Mucosa of stomach (tissue), 1 donor: Measurements from ENCODE around the gene KRTAP5-9.
"Not testable (repeated sequence)": the region's sequence is repeated elsewhere in the genome, so short reads cannot be mapped to it uniquely, and the experiment has no call there.

Source experiments
- H3K27me3 ChIP-seq: one replicate; pipeline ENCODE4 v1.7.0; 2013; ENCODE audit warnings: mild to moderate bottlenecking, low read length; ENCODE audit not compliant: control insufficient read depth, insufficient read depth
- H3K36me3 ChIP-seq: one replicate; pipeline ENCODE4 v1.7.0; 2013; ENCODE audit warnings: low read length; ENCODE audit not compliant: control insufficient read depth, insufficient read depth
- H3K4me1 ChIP-seq: one replicate; pipeline ENCODE4 v1.7.0; 2013; ENCODE audit warnings: mild to moderate bottlenecking, low read length; ENCODE audit not compliant: control insufficient read depth, insufficient read depth
- H3K4me3 ChIP-seq: one replicate; pipeline ENCODE4 v1.7.0; 2013; ENCODE audit warnings: low read length
- H3K9ac ChIP-seq: one replicate; pipeline ENCODE4 v1.7.0; 2013; ENCODE audit warnings: mild to moderate bottlenecking, low read length, moderate library complexity
- H3K9me3 ChIP-seq: one replicate; pipeline ENCODE4 v1.7.0; 2013; ENCODE audit warnings: mild to moderate bottlenecking, low read length, moderate library complexity; ENCODE audit not compliant: control insufficient read depth
- donor health status: Pancreatic carcinoma.

Gene KRTAP5-9

DNA sequence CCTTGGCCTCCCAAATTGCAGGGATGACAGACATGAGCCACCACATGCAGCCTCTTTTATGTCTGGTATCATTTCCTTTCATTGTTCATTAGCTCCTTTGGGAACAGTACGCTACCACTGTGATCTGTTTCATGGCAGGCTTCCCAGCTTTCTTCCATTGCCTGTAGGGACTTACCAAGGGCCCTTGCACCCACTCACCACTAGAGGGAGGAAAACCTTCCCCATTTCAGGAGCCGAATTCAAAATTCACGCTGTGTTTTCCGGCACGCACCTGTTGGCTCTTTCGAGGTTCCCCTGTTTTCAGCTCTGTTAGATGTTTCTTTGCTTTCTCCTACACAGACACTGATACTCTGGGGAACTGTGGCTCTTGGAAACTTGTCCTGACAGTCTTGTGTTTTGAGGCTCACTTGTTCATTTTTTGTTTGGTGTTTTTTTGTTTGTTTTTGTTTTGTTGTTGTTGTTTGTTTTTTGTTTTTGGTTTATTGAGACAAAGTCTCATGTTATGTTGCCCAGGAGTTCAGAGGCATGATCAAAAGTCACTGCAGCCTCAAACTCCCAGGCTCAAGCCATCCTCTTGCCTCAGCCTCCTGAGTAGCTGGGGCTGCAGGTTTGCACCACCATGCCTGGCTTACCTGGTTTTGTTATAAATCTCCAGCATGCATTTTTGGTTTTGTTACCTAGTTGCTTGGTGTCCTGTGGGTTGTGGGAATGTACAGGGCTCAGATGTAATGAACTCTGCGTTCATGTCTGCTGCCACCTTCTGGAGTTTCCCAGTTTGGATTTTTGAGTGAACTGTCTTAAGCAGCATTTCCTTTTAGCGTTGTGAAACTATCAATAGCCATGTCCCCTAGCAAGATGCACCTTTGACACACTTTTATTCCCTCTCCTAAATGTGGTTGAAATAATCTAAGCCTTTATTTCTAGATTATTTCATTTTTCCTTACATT lies 32.1 kb downstream of the KRTAP5-9 start:
- Histone ChIP-seq H3K27me3 (no peaks in the 10 kb centered on the region), H3K4me3 (no peak overlapping the region), H3K4me1 (no peaks in the 10 kb centered on the region), H3K9me3 (no peaks in the 10 kb centered on the region), H3K9ac (no peak overlapping the region), H3K36me3 (no peaks in the 10 kb centered on the region)

DNA sequence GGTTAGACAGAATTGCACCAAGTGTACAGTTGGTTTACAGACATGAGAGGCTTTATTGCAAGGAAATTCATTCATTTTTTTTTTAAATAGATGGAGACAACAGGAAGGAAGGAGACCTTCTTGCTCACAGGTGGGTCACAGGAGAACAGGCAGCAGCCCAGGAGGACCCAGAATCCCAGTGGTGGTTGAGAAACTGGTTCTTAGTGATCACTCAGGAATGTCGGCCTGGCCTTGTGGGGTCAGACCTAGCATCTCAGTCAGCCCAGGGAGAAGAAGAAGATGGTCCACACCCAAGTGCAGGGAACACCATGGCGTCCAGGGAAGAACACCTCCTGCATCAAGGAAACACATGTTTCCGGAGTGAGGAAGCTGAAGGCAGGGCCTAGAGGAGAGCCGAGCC lies 33.6 kb downstream of the KRTAP5-9 start:
- H3K9me3 ChIP-seq: no peaks in the 10 kb centered on the region
- no peaks in the 10 kb centered on the region for H3K4me1 ChIP-seq
- H3K9ac ChIP-seq: no peak overlapping the region
- no peaks in the 10 kb centered on the region for H3K36me3 ChIP-seq
- H3K4me3 ChIP-seq: no peak overlapping the region
- H3K27me3 ChIP-seq: no peaks in the 10 kb centered on the region

- Histone ChIP-seq H3K9ac (no peak within 1 kb of the TSS), H3K36me3 (no peaks in the 10 kb centered on the region), H3K4me1 (no peaks in the 10 kb centered on the region), H3K4me3 (no peak within 1 kb of the TSS), H3K27me3 (no peaks in the 10 kb centered on the region), H3K9me3 (no peaks in the 10 kb centered on the region)
These were observed 34.2 kb downstream of the KRTAP5-9 start, which contains the start of gene KRTAP5-11 for GRCh38 chr11:71582309-71582895. Gene KRTAP5-11, minus strand, starts transcription at chr11:71582875. Its CDS starts 38 bp downstream, at chr11:71582837.

- H3K4me1 ChIP-seq, H3K4me3 ChIP-seq, H3K36me3 ChIP-seq, H3K9ac ChIP-seq, H3K9me3 ChIP-seq, H3K27me3 ChIP-seq: not testable (repeated sequence)
These were observed 34.7 kb downstream of the KRTAP5-9 start for GRCh38 chr11:71582969-71583368.

DNA sequence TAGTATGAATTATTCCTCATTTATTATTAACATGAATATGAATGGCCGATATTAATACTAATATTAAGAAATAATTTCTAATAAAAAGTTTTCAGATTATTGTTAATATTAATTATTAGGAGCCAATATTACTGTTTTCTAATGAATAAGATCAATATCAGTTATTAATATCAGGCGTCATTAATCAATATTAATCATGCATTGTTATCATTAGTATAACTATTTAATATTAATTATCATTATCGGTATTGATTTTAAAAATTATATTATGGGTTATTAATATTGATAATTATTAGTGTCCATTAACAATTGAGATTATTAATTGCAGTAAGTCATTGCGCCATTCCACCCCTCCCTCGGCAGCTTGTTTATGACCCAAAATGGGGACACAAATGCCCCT lies 37.5 kb downstream of the KRTAP5-9 start:
- not testable (repeated sequence) for H3K27me3 ChIP-seq, H3K4me1 ChIP-seq, H3K9ac ChIP-seq, H3K9me3 ChIP-seq, H3K4me3 ChIP-seq, H3K36me3 ChIP-seq

- not testable (repeated sequence) for H3K27me3 ChIP-seq, H3K4me1 ChIP-seq, H3K36me3 ChIP-seq, H3K9ac ChIP-seq, H3K9me3 ChIP-seq, H3K4me3 ChIP-seq
These were observed 40.1 kb downstream of the KRTAP5-9 start for GRCh38 chr11:71588314-71588713.

GRCh38 chr11:71588822-71589545 lies 40.8 kb downstream of the KRTAP5-9 start:
- H3K9me3 ChIP-seq, H3K4me3 ChIP-seq, H3K9ac ChIP-seq, H3K4me1 ChIP-seq, H3K36me3 ChIP-seq, H3K27me3 ChIP-seq: not testable (repeated sequence)

- H3K36me3 ChIP-seq, H3K9ac ChIP-seq, H3K9me3 ChIP-seq, H3K4me3 ChIP-seq, H3K27me3 ChIP-seq, H3K4me1 ChIP-seq: not testable (repeated sequence)
These were observed 41.3 kb downstream of the KRTAP5-9 start for GRCh38 chr11:71589546-71589920.
